ENCODE results near the gene RCOR3. TPM values are rescaled to one million over a fixed set of nuclear protein-coding genes. Genes with fewer than 3 reads are reported as not detected.

The RCOR3 gene
- total and polyA plus RNA-seq, 2 of the 8 experiments (the other 6 are each of a cell fraction or from before 2014, with no cell fraction given), result 21.4 to 36.3 TPM

- no peak for TF ChIP-seq BRCA1 (IDR thresholded peaks at IDR 0.05; ENCODE audit: low read depth, low read length)
- TF ChIP-seq ATF3 (IDR thresholded peaks at IDR 0.05; ENCODE audit: insufficient read depth, low read depth, low read length), result no peak
- TF ChIP-seq JUN (IDR thresholded peaks at IDR 0.05; ENCODE audit: low read depth, low read length), result no peak
- TF ChIP-seq FOSL1 (IDR thresholded peaks at IDR 0.05; ENCODE audit: insufficient read depth, low read depth, low read length), result 0 out of 2 replicates have a peak, but pooled peaks have one; percentile 42
- 0 out of 3 replicates have a peak, but pooled peaks of 1 of the 2 experiments have one; percentile 19 for TF ChIP-seq EP300 (IDR thresholded peaks at IDR 0.05; ENCODE audit: borderline replicate concordance in 1 of 2, low read depth in 2 of 2, low read length in 2 of 2)
- 0 out of 2 replicates have a peak, but pooled peaks have one; percentile 30 for TF ChIP-seq TCF12 (IDR thresholded peaks at IDR 0.05; ENCODE audit: low read depth, low read length)
Observed at GRCh38 chr1:211258756-211259637, at the start of gene RCOR3 (continued).
